H1 (cell line): ENCODE measurements around the gene EIF4E3. TPM values are rescaled to one million over a fixed set of nuclear protein-coding genes. Genes with fewer than 3 reads are reported as not detected.

Experiments used
- CTCF ChIA-PET: fragments of 300-600 bp; sonication (Branson Sonifier 250); formaldehyde crosslinking; loops from one replicate; lab custom pipeline; 2021; ENCODE audit not compliant: partially characterized antibody; lab: Charles Lee
- POLR2A ChIA-PET: fragments of 300-600 bp; sonication (Branson Sonifier 250); formaldehyde crosslinking; loops from one replicate; lab custom pipeline; 2021; ENCODE audit warnings: inconsistent platforms; ENCODE audit not compliant: partially characterized antibody; lab: Charles Lee
- DNase-seq, 2 experiments: peaks; one replicate each; pipeline versions ENCODE4 v3.0.0 to v3.0.0-alpha.2; 2010 to 2022; ENCODE audit warnings: low spot score in 2 of 2, low read depth in 1 of 2, mixed read lengths in 1 of 2
- FAIRE-seq: peaks from 2 replicates; lab custom pipeline; 2011; peaks lifted over from hg19 to GRCh38; lab: Jason Lieb, UNC
- H2AFZ ChIP-seq: 2 replicates; pipeline ENCODE4 v1.8.1; 2012; ENCODE audit warnings: low read length, inconsistent platforms
- H2AK5ac ChIP-seq: 2 replicates; pipeline ENCODE4 v1.6.1; 2013; ENCODE audit warnings: low read depth, low read length
- H2BK120ac ChIP-seq: replicated peaks from 2 replicates; pipeline ENCODE3; 2013; ENCODE audit warnings: low read depth, low read length, inconsistent platforms
- H2BK12ac ChIP-seq: 2 replicates; pipeline ENCODE4 v1.6.1; 2013; ENCODE audit warnings: low read depth, low read length
- H2BK15ac ChIP-seq: 2 replicates; pipeline ENCODE4 v1.6.1; 2013; ENCODE audit warnings: low read length
- H2BK20ac ChIP-seq: 2 replicates; pipeline ENCODE4 v1.6.1; 2013; ENCODE audit warnings: low read length
- H2BK5ac ChIP-seq: 2 replicates; pipeline ENCODE4 v1.6.1; 2013; ENCODE audit warnings: low read depth, low read length
- H3K14ac ChIP-seq: 2 replicates; pipeline ENCODE4 v1.6.1; 2013; ENCODE audit warnings: inconsistent platforms; ENCODE audit not compliant: insufficient read length
- H3K18ac ChIP-seq: 2 replicates; pipeline ENCODE4 v1.6.1; 2013; ENCODE audit warnings: low read length; ENCODE audit errors: extremely low read depth
- H3K23ac ChIP-seq: 2 replicates; pipeline ENCODE4 v1.6.1; 2013; ENCODE audit warnings: inconsistent platforms; ENCODE audit not compliant: insufficient read length
- H3K23me2 ChIP-seq: 2 replicates; pipeline ENCODE4 v1.6.1; 2013; ENCODE audit warnings: low read depth, low read length
- H3K27ac ChIP-seq: 2 replicates; pipeline ENCODE4 v1.6.1; 2011; ENCODE audit warnings: low read depth, low read length, inconsistent platforms
- H3K27me3 ChIP-seq, 4 experiments: replicated peaks in 1 of 4; 1 replicate in 1 of 4; 2 replicates in 3 of 4; pipeline versions ENCODE4 v1.6.1 to v1.8.1; 2011 to 2013; ENCODE audit warnings: low read length in 3 of 4, mild to moderate bottlenecking in 3 of 4, inconsistent platforms in 2 of 4, mixed read lengths in 2 of 4, moderate library complexity in 1 of 4; ENCODE audit not compliant: control insufficient read depth in 3 of 4, insufficient read depth in 3 of 4; ENCODE audit errors: extremely low read depth in 1 of 4
- H3K36me3 ChIP-seq, 4 experiments: 2 replicates each; pipeline versions ENCODE4 v1.6.1 to v1.8.1; 2011 to 2013; ENCODE audit warnings: mild to moderate bottlenecking in 4 of 4, low read length in 3 of 4, moderate library complexity in 2 of 4, control low read depth in 1 of 4, inconsistent platforms in 1 of 4; ENCODE audit not compliant: insufficient read depth in 4 of 4, control insufficient read depth in 2 of 4
- H3K4ac ChIP-seq: replicated peaks from 2 replicates; pipeline ENCODE3; 2013; ENCODE audit warnings: low read length, low read depth, mixed read lengths, inconsistent platforms; ENCODE audit not compliant: insufficient read length
- H3K4me1 ChIP-seq, 4 experiments: replicated peaks in 1 of 4; 1 replicate in 1 of 4; 2 replicates in 3 of 4; pipeline versions ENCODE4 v1.6.1 to v1.8.1; 2011 to 2013; ENCODE audit warnings: low read length in 3 of 4, inconsistent platforms in 2 of 4, mixed read lengths in 1 of 4; ENCODE audit not compliant: insufficient read depth in 4 of 4, control insufficient read depth in 3 of 4
- H3K4me2 ChIP-seq, 2 experiments: 2 replicates each; pipeline versions ENCODE4 v1.6.1 to v1.8.1; 2011 to 2013; ENCODE audit warnings: low read depth in 2 of 2, low read length in 2 of 2, control low read depth in 1 of 2, inconsistent platforms in 1 of 2, mild to moderate bottlenecking in 1 of 2; ENCODE audit not compliant: insufficient read depth in 1 of 2
- H3K4me3 ChIP-seq, 4 experiments: fragments of 200-600, 300-600 bp in 1 of 4; sonication (generic), shearing (Covaris generic), sonication (Bioruptor Twin) in 1 of 4; 2 replicates each; pipeline versions ENCODE4 v1.5.1 to v1.8.1; 2011 to 2016; ENCODE audit warnings: low read length in 4 of 4, low read depth in 3 of 4, control low read depth in 2 of 4, inconsistent platforms in 2 of 4, mild to moderate bottlenecking in 2 of 4, mixed read lengths in 1 of 4, moderate library complexity in 1 of 4; ENCODE audit not compliant: insufficient read depth in 2 of 4; ENCODE audit errors: extremely low read depth in 1 of 4
- H3K56ac ChIP-seq: replicated peaks from 2 replicates; pipeline ENCODE3; 2013; ENCODE audit warnings: low read depth, mild to moderate bottlenecking, mixed read lengths, low read length, inconsistent platforms; ENCODE audit not compliant: insufficient read length
- H3K79me1 ChIP-seq: 2 replicates; pipeline ENCODE4 v1.6.1; 2013; ENCODE audit warnings: low read depth, low read length, control low read depth
- H3K79me2 ChIP-seq, 2 experiments: 2 replicates each; pipeline versions ENCODE4 v1.6.1 to v1.8.1; 2012 to 2013; ENCODE audit warnings: low read length in 2 of 2, mild to moderate bottlenecking in 2 of 2, inconsistent platforms in 1 of 2; ENCODE audit not compliant: insufficient read depth in 2 of 2, control insufficient read depth in 1 of 2
- H3K9ac ChIP-seq, 4 experiments: replicated peaks in 1 of 4; 1 replicate in 1 of 4; 2 replicates in 3 of 4; pipeline versions ENCODE4 v1.6.1 to v1.8.1; 2011 to 2013; ENCODE audit warnings: low read depth in 3 of 4, low read length in 3 of 4, control low read depth in 2 of 4, mild to moderate bottlenecking in 2 of 4, moderate library complexity in 2 of 4, inconsistent platforms in 1 of 4; ENCODE audit errors: extremely low read depth in 1 of 4
- H3K9me3 ChIP-seq, 2 experiments: 2 replicates each; pipeline versions ENCODE4 v1.6.1 to v1.8.1; 2012 to 2013; ENCODE audit warnings: mild to moderate bottlenecking in 2 of 2, moderate library complexity in 2 of 2, control low read depth in 1 of 2, inconsistent platforms in 1 of 2, low read depth in 1 of 2, low read length in 1 of 2, mixed read lengths in 1 of 2; ENCODE audit not compliant: insufficient read depth in 2 of 2
- H4K20me1 ChIP-seq, 2 experiments: replicated peaks in 1 of 2; 2 replicates each; pipeline versions ENCODE3 to v1.8.1; 2011 to 2013; ENCODE audit warnings: inconsistent platforms in 2 of 2, low read length in 2 of 2, mild to moderate bottlenecking in 1 of 2; ENCODE audit not compliant: insufficient read depth in 2 of 2, control insufficient read depth in 1 of 2
- H4K5ac ChIP-seq: 2 replicates; pipeline ENCODE4 v1.6.1; 2013; ENCODE audit warnings: low read length, low read depth, mixed read lengths, inconsistent platforms; ENCODE audit not compliant: insufficient read length
- H4K8ac ChIP-seq: 2 replicates; pipeline ENCODE4 v1.8.0; 2013; ENCODE audit warnings: mild to moderate bottlenecking, moderate library complexity, low read length, inconsistent platforms; ENCODE audit not compliant: insufficient read depth; ENCODE audit errors: extremely low read depth
- H4K91ac ChIP-seq: replicated peaks from 2 replicates; pipeline ENCODE3; 2013; ENCODE audit warnings: low read length, mixed read lengths, inconsistent platforms; ENCODE audit not compliant: insufficient read length
- BRCA1 ChIP-seq: IDR thresholded peaks from 2 replicates; pipeline ENCODE4 v1.6.1; 2012; ENCODE audit warnings: low read depth, low read length, improper control_type of control experiment
- CHD1 ChIP-seq: IDR thresholded peaks from 2 replicates; pipeline ENCODE4 v1.6.1; 2012; ENCODE audit warnings: low read depth, low read length, improper control_type of control experiment
- HDAC6 ChIP-seq: IDR thresholded peaks from one replicate; pipeline ENCODE4 v1.7.1; 2012; ENCODE audit warnings: low read depth, mild to moderate bottlenecking, inconsistent platforms, low read length, moderate library complexity
- JUN ChIP-seq: IDR thresholded peaks from 2 replicates; pipeline ENCODE4 v1.6.1; 2011; ENCODE audit warnings: low read depth, mild to moderate bottlenecking, improper control_type of control experiment, low read length
- MAX ChIP-seq: IDR thresholded peaks from 2 replicates; pipeline ENCODE4 v1.6.1; 2012; ENCODE audit warnings: inconsistent platforms
- NRF1 ChIP-seq: IDR thresholded peaks from 2 replicates; pipeline ENCODE4 v1.6.1; 2011; ENCODE audit warnings: mild to moderate bottlenecking, low read depth, low read length, improper control_type of control experiment
- PHF8 ChIP-seq: fragments of 200-600 bp; sonication (generic); conservative IDR thresholded peaks from 2 replicates; pipeline ENCODE4 v1.7.1; 2012; ENCODE audit warnings: low read depth, mild to moderate bottlenecking, inconsistent platforms, low read length, moderate library complexity
- SRF ChIP-seq: IDR thresholded peaks from 2 replicates; pipeline ENCODE4 v1.6.1; 2011; ENCODE audit warnings: mild to moderate bottlenecking, low read depth, low read length, moderate library complexity
- TAF1 ChIP-seq: IDR thresholded peaks from 2 replicates; pipeline ENCODE4 v1.6.1; 2011; ENCODE audit warnings: mild to moderate bottlenecking, low read depth, low read length
- TAF7 ChIP-seq: optimal IDR thresholded peaks from 2 replicates; pipeline ENCODE3; 2011; ENCODE audit warnings: low read depth, mild to moderate bottlenecking, inconsistent platforms, low read length, moderate library complexity, borderline replicate concordance
- TCF12 ChIP-seq: IDR thresholded peaks from 2 replicates; pipeline ENCODE4 v1.6.1; 2011; ENCODE audit warnings: low read depth, mild to moderate bottlenecking, low read length
- WGBS, 2 experiments: shearing (Covaris generic) in 1 of 2; methylation state at CpG; one replicate each; pipeline versions ENCODE4 v1.1.6 to v1.1.7; 2013 to 2015; ENCODE audit warnings: low lambda C conversion rate in 2 of 2, mixed read lengths in 2 of 2, inconsistent platforms in 1 of 2, low coverage in 1 of 2, missing lambda C conversion rate in 1 of 2; ENCODE audit not compliant: insufficient replicate concordance in 2 of 2, insufficient coverage in 1 of 2, insufficient read length in 1 of 2; ENCODE audit errors: extremely low coverage in 1 of 2, missing lambda C conversion rate in 1 of 2; 5-methylcytosine and 5-hydroxymethylcytosine counted together
- polyA plus RNA-seq, 7 experiments: library from polyadenylated mRNA; depleted of rRNA in 3 of 7; stranded (reverse) in 5 of 7; unstranded in 2 of 7; fragments of >200 nt in 5 of 7; fragments of 200-250 nt in 2 of 7; gene quantifications; 1 replicate in 5 of 7; 2 replicates in 1 of 7; 4 replicates in 1 of 7; pipeline versions ENCODE4 v1.2.1 to v1.2.3, GENCODE V29; 2011 to 2013; ENCODE audit warnings: missing spikeins in 2 of 7, mixed read lengths in 2 of 7
- total RNA-seq: library from RNA; stranded (reverse); fragmentation: NEBNext Ultra II Directional; extraction: Animal tissue kit (Norgen Biotek cat#: 25700); gene quantifications from 2 replicates; pipeline ENCODE4 v1.2.1, GENCODE V29; 2021

EIF4E3 gene
- total and polyA plus RNA-seq, 2 of the 8 experiments (the other 6 are each of a cell fraction or from before 2014, with no cell fraction given): 5.2 to 17.0 TPM

GRCh38 chr3:71657831-71658530, 67.2 kb downstream of the EIF4E3 start:
- CTCF ChIA-PET: interaction anchor here (0.6 to 2.3 kb wide), 3 partner anchors 24 to 249 kb away, joined by 3 to 12 read pairs (median 3); no protein-coding TSS in a partner anchor

More at GRCh38 chr3:71657831-71658530, 67.2 kb downstream of the EIF4E3 start:
- H3K4me3 ChIP-seq: no peak overlapping the region
- no peak overlapping the region for H2AFZ ChIP-seq
- no peaks in the 10 kb centered on the region for H4K20me1 ChIP-seq
- no peak overlapping the region for H2BK20ac ChIP-seq
- H3K27ac ChIP-seq: no peak overlapping the region
- no peak overlapping the region for H2BK120ac ChIP-seq
- H3K9me3 ChIP-seq: no peaks in the 10 kb centered on the region
- no peak overlapping the region for H3K23ac ChIP-seq
- H3K4me2 ChIP-seq: no peak overlapping the region
- H2BK5ac ChIP-seq: no peak overlapping the region
- no peak overlapping the region for H4K5ac ChIP-seq
- POLR2A ChIA-PET: interaction anchor here (0.6 kb wide), 1 partner anchor 15 kb away, joined by 4 read pairs; no protein-coding TSS in a partner anchor
- no peak overlapping the region for H3K56ac ChIP-seq
- no peaks in the 10 kb centered on the region for H3K36me3 ChIP-seq
- H2BK15ac ChIP-seq: no peak overlapping the region
- no peaks in the 10 kb centered on the region for H3K79me1 ChIP-seq
- no peak for DNase-seq
- H3K14ac ChIP-seq: no peak overlapping the region
- H3K79me2 ChIP-seq: no peaks in the 10 kb centered on the region
- 85% methylated on average over 11 of the region's 12 CpGs; no CpG with 5 or more reads in 1 of the 2 experiments for WGBS, 2 experiments
- H3K4ac ChIP-seq: no peak overlapping the region
- peaks cover 0 to 17% (median 9%) of the 10 kb centered on the region in 4 experiments; a peak in 5 of 7 replicates for H3K4me1 ChIP-seq
- no peak overlapping the region for H4K8ac ChIP-seq
- no peaks in the 10 kb centered on the region for H3K23me2 ChIP-seq
- no peak overlapping the region for H3K18ac ChIP-seq
- no peak overlapping the region for H2AK5ac ChIP-seq
- H3K9ac ChIP-seq: no peak overlapping the region
- TF ChIP-seq NRF1 (no peak), TCF12 (no peak), MAX (no peak), TAF1 (no peak), SRF (no peak), JUN (no peak), CHD1 (no peak), PHF8 (no peak), BRCA1 (no peak), TAF7 (no peak), HDAC6 (no peak)
- TF ChIP-seq, all 59 proteins: peak for 0
- no peak for FAIRE-seq
- H2BK12ac ChIP-seq: no peak overlapping the region
- no peaks in the 10 kb centered on the region for H3K27me3 ChIP-seq
- no peak overlapping the region for H4K91ac ChIP-seq
